Right lobe of liver (tissue), 6 donors: ENCODE data around the gene ARHGDIB. TPM values are rescaled to one million over a fixed set of nuclear protein-coding genes. Genes with fewer than 3 reads are reported as not detected.

Source experiments
- ATAC-seq, 4 donors: fragments of 200-7000 bp; cut with Tn5 transposase; one replicate each; pipeline ENCODE4 v1.9.1; 2020; ENCODE audit warnings: mild to moderate bottlenecking in 4 of 4, moderate library complexity in 4 of 4
- DNase-seq, 3 donors: peaks; one replicate each; pipeline ENCODE4 v3.0.0-alpha.2; 2020
- H3K27ac ChIP-seq, 3 donors: fragments of 200-600 bp; one replicate each; pipeline ENCODE4 v1.8.0; 2022
- H3K27me3 ChIP-seq, 2 donors: fragments of 200-600 bp; one replicate each; pipeline ENCODE4 v1.8.0; 2022
- H3K36me3 ChIP-seq, 4 donors: fragments of 200-600 bp; sonication (generic) in 1 of 4; one replicate each; pipeline versions ENCODE4 v1.5.1 to v1.8.0; 2017 to 2022; ENCODE audit warnings: control low read depth in 1 of 4
- H3K4me1 ChIP-seq, 4 donors: fragments of 200-600 bp; sonication (generic) in 1 of 4; one replicate each; pipeline versions ENCODE4 v1.5.1 to v1.8.0; 2017 to 2022; ENCODE audit warnings: control low read depth in 1 of 4
- H3K4me3 ChIP-seq, 3 donors: fragments of 200-600 bp; one replicate each; pipeline ENCODE4 v1.8.0; 2022
- H3K9me3 ChIP-seq, 4 donors: fragments of 200-600 bp; sonication (generic) in 1 of 4; one replicate each; pipeline versions ENCODE4 v1.5.1 to v1.8.0; 2017 to 2022; ENCODE audit warnings: control low read depth in 1 of 4
- CTCF ChIP-seq, 4 donors: fragments of 200-600 bp in 3 of 4; fragments of 450-650 bp in 1 of 4; IDR thresholded peaks; one replicate each; pipeline versions ENCODE4 v1.5.1 to v1.8.0; 2016 to 2022; ENCODE audit warnings: antibody characterized with exemption in 4 of 4, mild to moderate bottlenecking in 2 of 4
- POLR2A ChIP-seq: fragments of 450-650 bp; IDR thresholded peaks from one replicate; pipeline ENCODE4 v1.6.1; 2017; ENCODE audit warnings: antibody characterized with exemption, mild to moderate bottlenecking
- WGBS: methylation state at CpG from one replicate; pipeline ENCODE4 v1.1.6; 2018; ENCODE audit warnings: low coverage, low lambda C conversion rate; ENCODE audit not compliant: insufficient coverage; ENCODE audit errors: missing lambda C conversion rate; 5-methylcytosine and 5-hydroxymethylcytosine counted together
- intact Hi-C, 2 donors: fragments of 100-400 bp; cut with DNase I; formaldehyde crosslinking; loops; one replicate each; pipeline versions ENCODE4 v1.11.2 to v1.14.1; 2022
- total RNA-seq, 6 experiments: library from RNA; depleted of rRNA in 2 of 6; stranded (reverse); fragments of >200 nt in 2 of 6; fragmentation: NEBNext Ultra II Directional in 3 of 6; extraction: Animal tissue kit (Norgen Biotek cat#: 25700) in 3 of 6; gene quantifications; one replicate each; pipeline versions ENCODE4 v1.1.0 to v1.2.4, GENCODE V29; 2016 to 2023
- donor health status: DM: no; HTN: yes; CAD: no.
- donor health status: DM: no; HTN: no; CAD: no.
- donor health status: DM: no; HTN: no; CAD: no.
- donor health status: DM: no; HTN: yes; CAD: no.
- donor health status: DM: no; HTN: yes; CAD: no.

The ARHGDIB gene
- total RNA-seq, 6 experiments from 2014 or later = 17.2 to 58.1 (median 31.9) TPM

- Histone ChIP-seq H3K4me1 (no peaks in the 10 kb centered on the region), H3K36me3 (no peaks in the 10 kb centered on the region), H3K27me3 (no peaks in the 10 kb centered on the region), H3K27ac (no peak overlapping the region), H3K9me3 (no peaks in the 10 kb centered on the region), H3K4me3 (no peak overlapping the region)
- TF ChIP-seq CTCF (IDR thresholded peaks at IDR 0.05) (no peak), POLR2A (no peak)
- 77% methylated on average over 5 of the region's 5 CpGs for WGBS
- no peak for ATAC-seq
- intact Hi-C loops = no loop called here
- no peak for DNase-seq
Observed at GRCh38 chr12:14900521-14901227, 60.7 kb downstream of the ARHGDIB start.

GRCh38 chr12:14896521-14897169 is 64.8 kb downstream of the ARHGDIB start:
- TF ChIP-seq CTCF (IDR thresholded peaks at IDR 0.05) = no peak
- TF ChIP-seq POLR2A = no peak
- Histone ChIP-seq H3K4me1 (no peaks in the 10 kb centered on the region), H3K36me3 (no peaks in the 10 kb centered on the region), H3K27me3 (no peaks in the 10 kb centered on the region), H3K27ac (no peak overlapping the region), H3K9me3 (no peaks in the 10 kb centered on the region), H3K4me3 (no peak overlapping the region)
- ATAC-seq = no peak
- no peak for DNase-seq
- WGBS = 77% methylated on average over 7 of the region's 7 CpGs
- intact Hi-C loops = no loop called here

GRCh38 chr12:14893506-14894250 is 67.7 kb downstream of the ARHGDIB start:
- Histone ChIP-seq H3K4me1 (no peaks in the 10 kb centered on the region), H3K36me3 (no peaks in the 10 kb centered on the region), H3K4me3 (no peak overlapping the region), H3K9me3 (no peaks in the 10 kb centered on the region), H3K27ac (peak overlapping the region in 2 of 3 donors; percentile 20 to 60), H3K27me3 (no peaks in the 10 kb centered on the region)
- 56% methylated on average over 5 of the region's 5 CpGs for WGBS
- ATAC-seq = peak in 2 of 4 donors; percentile 30 to 42
- TF ChIP-seq POLR2A = no peak
- TF ChIP-seq CTCF (IDR thresholded peaks at IDR 0.05) = no peak
- intact Hi-C loops = no loop called here
- DNase-seq = no peak

- Histone ChIP-seq H3K36me3 (no peaks in the 10 kb centered on the region), H3K27ac (peak overlapping the region in 2 of 3 donors; percentile 20 to 60)
- DNase-seq = no peak
Observed at GRCh38 chr12:14892726-14893505, 68.5 kb downstream of the ARHGDIB start.

More at GRCh38 chr12:14892726-14893505, 68.5 kb downstream of the ARHGDIB start:
- Histone ChIP-seq H3K4me3 (no peak overlapping the region), H3K4me1 (no peaks in the 10 kb centered on the region), H3K27me3 (no peaks in the 10 kb centered on the region), H3K9me3 (no peaks in the 10 kb centered on the region)
- peak in 3 of 4 donors; percentile 16 to 31 (median 17) for TF ChIP-seq CTCF (IDR thresholded peaks at IDR 0.05)
- TF ChIP-seq POLR2A = no peak
- peak; percentile 59 to 82 (median 73) for ATAC-seq
- 38% methylated on average over 6 of the region's 7 CpGs for WGBS
- intact Hi-C loops = no loop called here
